Kidney tubule cell (primary cell): ENCODE measurements around the gene AGGF1.
A peak's percentile ranks its signal among the peaks of the same experiment; 100 is the strongest.
"Not testable (repeated sequence)": the region's sequence is repeated elsewhere in the genome, so short reads cannot be mapped to it uniquely, and the experiment has no call there.

Source experiments
- DNase-seq: peaks from one replicate; pipeline ENCODE4 v3.0.0-alpha.2; 2018; ENCODE audit warnings: low spot score

Gene AGGF1, protein sequence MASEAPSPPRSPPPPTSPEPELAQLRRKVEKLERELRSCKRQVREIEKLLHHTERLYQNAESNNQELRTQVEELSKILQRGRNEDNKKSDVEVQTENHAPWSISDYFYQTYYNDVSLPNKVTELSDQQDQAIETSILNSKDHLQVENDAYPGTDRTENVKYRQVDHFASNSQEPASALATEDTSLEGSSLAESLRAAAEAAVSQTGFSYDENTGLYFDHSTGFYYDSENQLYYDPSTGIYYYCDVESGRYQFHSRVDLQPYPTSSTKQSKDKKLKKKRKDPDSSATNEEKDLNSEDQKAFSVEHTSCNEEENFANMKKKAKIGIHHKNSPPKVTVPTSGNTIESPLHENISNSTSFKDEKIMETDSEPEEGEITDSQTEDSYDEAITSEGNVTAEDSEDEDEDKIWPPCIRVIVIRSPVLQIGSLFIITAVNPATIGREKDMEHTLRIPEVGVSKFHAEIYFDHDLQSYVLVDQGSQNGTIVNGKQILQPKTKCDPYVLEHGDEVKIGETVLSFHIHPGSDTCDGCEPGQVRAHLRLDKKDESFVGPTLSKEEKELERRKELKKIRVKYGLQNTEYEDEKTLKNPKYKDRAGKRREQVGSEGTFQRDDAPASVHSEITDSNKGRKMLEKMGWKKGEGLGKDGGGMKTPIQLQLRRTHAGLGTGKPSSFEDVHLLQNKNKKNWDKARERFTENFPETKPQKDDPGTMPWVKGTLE

GRCh38 chr5:77030097-77031071 lies at the start of gene AGGF1:
AGGF1 (plus strand) TSS chr5:77030404; CDS start chr5:77030767, 363 bp downstream.
- DNase-seq: peak; percentile 96

- DNase-seq: no peak
These were observed 49.6 kb upstream of the AGGF1 start for GRCh38 chr5:76980518-76981144.

DNA sequence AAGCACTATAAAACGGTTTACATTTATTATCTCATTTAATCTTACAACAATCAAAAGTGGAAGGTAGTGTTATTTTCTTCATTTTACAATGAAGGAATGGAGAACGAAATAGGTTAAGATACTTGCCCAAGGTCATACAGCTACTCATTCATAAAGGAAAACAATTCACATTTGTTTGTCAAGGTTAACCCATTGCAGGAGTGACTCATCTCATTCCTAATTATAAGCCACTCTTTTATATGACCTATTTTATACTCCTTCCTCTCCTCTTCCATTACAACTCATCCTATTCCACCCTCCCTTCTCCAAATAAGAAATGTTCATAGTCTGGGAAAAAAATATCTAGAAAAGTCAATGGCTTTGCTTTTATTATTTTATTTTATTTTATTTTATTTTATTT lies 47.8 kb upstream of the AGGF1 start:
- DNase-seq: no peak

GRCh38 chr5:76983468-76983867 lies 46.7 kb upstream of the AGGF1 start:
- DNase-seq: no peak

DNA sequence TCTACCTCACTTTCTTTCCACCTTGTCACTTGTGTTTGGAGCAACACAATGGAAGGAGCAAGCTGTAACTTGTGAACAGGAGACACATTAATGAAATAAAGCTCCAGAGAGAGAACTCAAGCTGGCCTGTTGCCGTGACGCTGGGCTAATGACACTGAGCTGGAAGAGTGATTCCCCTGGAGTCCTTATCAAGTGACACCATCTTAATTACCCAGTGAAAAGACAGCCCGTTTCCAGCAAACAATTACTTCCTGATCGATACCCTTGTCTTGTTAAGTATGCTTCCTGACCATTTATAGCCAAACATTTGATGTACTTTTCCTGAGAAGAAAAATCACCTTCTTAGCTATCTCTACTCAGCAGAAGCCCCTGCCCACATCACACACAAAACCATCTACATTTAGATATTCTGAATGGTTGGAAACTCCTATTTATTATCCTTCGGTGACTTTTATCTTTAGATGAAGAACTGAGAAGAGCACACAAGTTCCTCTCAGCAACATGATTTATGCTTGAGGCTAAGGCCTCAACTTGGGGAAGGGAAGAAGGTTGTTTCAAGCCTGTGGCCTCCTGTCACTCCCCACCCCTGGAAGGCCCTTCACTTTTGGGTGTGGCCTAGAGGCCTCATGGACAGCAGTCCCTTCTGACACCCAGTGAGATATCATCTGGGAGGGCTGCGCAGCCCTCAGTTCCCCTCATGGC lies 43.2 kb upstream of the AGGF1 start:
- DNase-seq: no peak

GRCh38 chr5:76990899-76991459 lies 39.2 kb upstream of the AGGF1 start:
- peak; percentile 9 for DNase-seq

- DNase-seq: not testable (repeated sequence)
These were observed 36.8 kb upstream of the AGGF1 start for GRCh38 chr5:76993436-76993835.

DNA sequence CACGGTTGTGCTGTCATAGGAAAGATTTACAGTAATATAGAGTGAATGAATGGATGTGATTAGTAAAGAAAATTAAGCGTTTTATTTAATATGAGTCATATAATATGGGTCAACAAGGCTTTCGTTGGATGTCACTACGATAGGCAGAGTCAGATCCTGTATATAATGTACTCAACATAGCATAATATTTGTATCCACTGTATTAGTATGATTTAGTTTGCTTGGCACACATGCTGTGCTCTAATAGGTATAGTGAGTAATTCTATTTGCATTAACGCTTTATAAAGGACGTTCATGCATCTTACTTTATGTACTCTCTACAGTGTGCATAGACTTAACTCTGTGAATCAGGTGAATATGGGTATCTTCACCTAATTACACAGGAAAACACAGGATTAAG lies 35.9 kb upstream of the AGGF1 start:
- DNase-seq: no peak

DNA sequence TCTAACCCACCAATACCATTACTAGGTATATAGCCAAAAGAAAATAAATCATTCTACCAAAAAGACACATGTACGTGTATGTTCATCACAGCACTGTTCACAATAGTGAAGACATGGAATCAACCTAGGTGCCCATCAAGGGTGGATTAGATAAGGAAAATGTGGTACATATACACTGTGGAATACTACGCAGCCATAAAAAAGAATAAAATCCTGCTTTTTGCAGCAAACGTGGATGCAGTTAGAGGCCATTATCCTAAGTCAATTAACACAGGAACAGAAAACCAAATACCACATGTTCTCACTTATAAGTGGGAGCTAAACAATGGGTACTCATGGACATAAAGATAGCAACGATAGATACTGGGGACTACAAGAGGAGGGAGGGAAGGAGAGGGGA lies 32.0 kb upstream of the AGGF1 start:
- not testable (repeated sequence) for DNase-seq

DNA sequence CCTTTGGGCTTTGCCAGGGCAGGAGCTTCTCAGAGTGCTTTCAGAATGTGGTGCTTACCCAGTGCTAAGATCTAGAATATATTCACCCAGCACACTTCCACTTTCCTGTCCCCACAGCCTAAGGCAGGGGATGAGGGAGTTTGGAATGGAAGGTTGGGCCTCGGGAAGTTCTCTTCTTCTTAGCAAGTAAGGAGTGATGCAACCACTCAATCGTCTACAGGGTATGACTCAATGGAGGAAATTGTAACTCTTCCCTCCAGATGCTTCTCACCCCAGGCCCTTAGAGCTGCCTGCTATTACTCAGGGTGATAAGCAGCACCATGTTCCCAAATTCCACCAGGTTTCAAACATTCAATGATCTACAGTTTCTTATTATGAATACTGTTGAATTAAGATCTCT lies 30.8 kb upstream of the AGGF1 start:
- peak; percentile 77 for DNase-seq

DNA sequence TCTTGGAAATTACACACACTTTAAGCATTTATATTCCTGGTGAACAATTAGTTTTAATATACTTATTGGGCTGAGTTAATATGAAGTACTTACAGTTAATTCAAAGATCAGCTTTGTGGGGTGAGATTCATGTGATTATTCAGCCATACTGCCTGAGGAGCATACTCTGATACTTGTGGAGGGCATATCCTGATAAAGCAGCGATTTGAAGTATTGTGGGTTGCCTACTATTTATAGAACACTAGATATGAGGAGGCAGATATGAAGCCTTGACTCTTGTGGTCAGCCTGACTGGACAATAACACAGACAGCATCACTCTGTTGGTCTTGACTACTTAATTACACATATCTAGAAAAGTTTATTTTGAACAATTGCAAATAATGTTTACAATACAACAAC lies 27.0 kb upstream of the AGGF1 start:
- no peak for DNase-seq

DNA sequence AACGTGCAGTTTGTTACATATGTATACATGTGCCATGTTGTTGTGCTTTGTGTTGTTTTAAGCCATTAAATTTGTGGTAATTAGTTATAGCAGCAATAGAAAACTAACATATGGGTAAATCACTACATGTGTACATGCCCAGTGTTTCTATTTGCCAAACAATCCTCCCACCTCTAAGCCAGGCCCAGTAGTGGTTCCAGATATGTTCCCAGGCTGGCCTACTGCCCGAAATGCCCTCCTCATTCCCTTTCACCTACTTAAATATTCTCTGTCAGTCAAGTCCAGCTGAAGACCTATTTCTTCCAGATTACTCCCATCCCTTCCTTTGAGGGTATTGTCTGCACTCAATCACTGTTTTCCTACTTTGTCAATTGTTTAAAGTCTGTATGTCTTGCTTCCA lies 24.1 kb upstream of the AGGF1 start:
- no peak for DNase-seq

GRCh38 chr5:77008413-77008812 lies 21.8 kb upstream of the AGGF1 start:
- no peak for DNase-seq

GRCh38 chr5:77010243-77010642 lies 20.0 kb upstream of the AGGF1 start:
- no peak for DNase-seq

- DNase-seq: no peak
These were observed 18.7 kb upstream of the AGGF1 start for GRCh38 chr5:77011498-77011897.

- DNase-seq: peak; percentile 74
These were observed 17.6 kb upstream of the AGGF1 start for GRCh38 chr5:77012601-77013000.

GRCh38 chr5:77015938-77016569 lies 14.2 kb upstream of the AGGF1 start:
- peak; percentile 58 for DNase-seq

DNA sequence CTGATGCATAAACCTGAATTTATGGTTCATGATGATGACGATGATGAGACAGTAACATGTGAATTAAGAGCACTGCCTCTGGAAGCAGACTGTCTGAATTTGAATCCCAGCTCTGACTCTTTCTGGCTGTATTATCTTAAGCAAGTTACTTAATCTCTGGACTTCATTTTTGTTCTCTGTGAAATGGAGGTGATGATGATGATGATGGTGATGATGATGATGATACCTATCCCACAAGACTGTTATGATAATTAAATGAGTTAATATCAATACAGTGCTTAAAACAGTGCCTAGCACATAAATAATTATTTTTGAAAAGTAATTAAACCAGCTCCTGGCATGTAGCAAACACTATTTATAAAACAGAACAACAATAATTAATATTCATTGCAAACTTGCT lies 13.2 kb upstream of the AGGF1 start:
- DNase-seq: no peak

- DNase-seq: no peak
These were observed 12.5 kb upstream of the AGGF1 start for GRCh38 chr5:77017668-77018067.
